K562 (cell line): ENCODE measurements around the gene TECPR2. TPM values are rescaled to one million over a fixed set of nuclear protein-coding genes. Genes with fewer than 3 reads are reported as not detected.
A peak's percentile ranks its signal among the peaks of the same experiment; 100 is the strongest.

Experiments used
- ATAC-seq: fragments of 200-7000 bp; cut with Tn5 transposase; 3 replicates; pipeline ENCODE4 v1.9.1; 2020; ENCODE audit warnings: moderate library complexity
- BruUV-seq: library from RNA; stranded (reverse); fragments of 400-500 nt; replicated peaks from 2 replicates; lab custom pipeline; 2021; lab: Mats Ljungman, UMichigan
- CTCF ChIA-PET: fragments of 300-600 bp; formaldehyde crosslinking; extraction: SDS; loops from one replicate; lab custom pipeline; 2021; ENCODE audit warnings: low intra/inter-chr PET ratio; lab: Yijun Ruan, JAX
- POLR2A ChIA-PET: fragments of 300-600, 350-650 bp; sonication (Branson Sonifier 250); formaldehyde crosslinking; extraction: SDS; loops from one replicate; lab custom pipeline; 2021; ENCODE audit warnings: antibody characterized with exemption, inconsistent platforms; lab: Yijun Ruan, JAX
- DNase-seq, 4 experiments: peaks; one replicate each; pipeline versions ENCODE4 v3.0.0 to v3.0.0-alpha.2; 2011 to 2018; ENCODE audit warnings: low spot score in 3 of 4, mixed read lengths in 3 of 4; ENCODE audit errors: extremely low read depth in 1 of 4
- FAIRE-seq: peaks from 2 replicates; lab custom pipeline; 2011; peaks lifted over from hg19 to GRCh38; lab: Jason Lieb, UNC
- H2AFZ ChIP-seq: 2 replicates; pipeline ENCODE4 v1.6.0; 2011; ENCODE audit warnings: low read depth, low read length, control low read depth, inconsistent platforms
- H3K27ac ChIP-seq: fragments of 200-600 bp; 3 replicates; pipeline ENCODE4 v1.8.0; 2011; ENCODE audit warnings: low read depth, mild to moderate bottlenecking, control low read depth, inconsistent platforms, low read length, moderate library complexity, mixed read lengths; ENCODE audit errors: extremely low read depth
- H3K27me3 ChIP-seq, 2 experiments: fragments of 300-600 bp in 1 of 2; 2 replicates in 1 of 2; 3 replicates in 1 of 2; pipeline versions ENCODE4 v1.6.0 to v1.8.0; 2011; ENCODE audit warnings: inconsistent platforms in 2 of 2, low read length in 2 of 2, mild to moderate bottlenecking in 1 of 2, mixed read lengths in 1 of 2, moderate library complexity in 1 of 2; ENCODE audit not compliant: control insufficient read depth in 2 of 2, insufficient read depth in 2 of 2
- H3K36me3 ChIP-seq: fragments of 300-600 bp; 3 replicates; pipeline ENCODE4 v1.8.0; 2011; ENCODE audit warnings: mild to moderate bottlenecking, low read length, inconsistent platforms; ENCODE audit not compliant: control insufficient read depth, insufficient read depth
- H3K4me1 ChIP-seq, 2 experiments: fragments of 200-600 bp in 1 of 2; replicated peaks in 1 of 2; 2 replicates in 1 of 2; 3 replicates in 1 of 2; pipeline versions ENCODE4 v1.5.1 to v1.8.0; 2011; ENCODE audit warnings: inconsistent platforms in 2 of 2, low read length in 2 of 2, mild to moderate bottlenecking in 1 of 2, mixed read lengths in 1 of 2, moderate library complexity in 1 of 2; ENCODE audit not compliant: control insufficient read depth in 2 of 2, insufficient read depth in 2 of 2
- H3K4me2 ChIP-seq: 2 replicates; pipeline ENCODE4 v1.6.1; 2011; ENCODE audit warnings: low read length, control low read depth, inconsistent platforms, mixed read lengths; ENCODE audit not compliant: insufficient read depth
- H3K4me3 ChIP-seq: fragments of 200-600 bp; sonication (generic), shearing (Covaris generic); 2 replicates; pipeline ENCODE4 v1.5.1; 2016; ENCODE audit warnings: control low read depth, inconsistent platforms
- H3K79me2 ChIP-seq: fragments of 200-600 bp; 3 replicates; pipeline ENCODE4 v1.8.0; 2011; ENCODE audit warnings: low read length, inconsistent platforms; ENCODE audit not compliant: control insufficient read depth, insufficient read depth
- H3K9ac ChIP-seq, 2 experiments: 2 replicates each; pipeline versions ENCODE4 v1.6.0 to v1.6.1; 2011; ENCODE audit warnings: low read depth in 2 of 2, low read length in 2 of 2, control low read depth in 1 of 2, inconsistent platforms in 1 of 2, mild to moderate bottlenecking in 1 of 2, mixed read lengths in 1 of 2; ENCODE audit not compliant: insufficient read depth in 1 of 2
- H3K9me1 ChIP-seq: one replicate; pipeline ENCODE4 v1.6.0; 2011; ENCODE audit warnings: inconsistent platforms, mild to moderate bottlenecking, low read length, moderate library complexity; ENCODE audit not compliant: control insufficient read depth, insufficient read depth
- H3K9me3 ChIP-seq: replicated peaks from 2 replicates; pipeline ENCODE4 v1.5.1; 2011; ENCODE audit warnings: low read depth, low read length, inconsistent platforms; ENCODE audit not compliant: control insufficient read depth, insufficient read depth
- H4K20me1 ChIP-seq: replicated peaks from 2 replicates; pipeline ENCODE4 v1.6.1; 2011; ENCODE audit warnings: low read length, inconsistent platforms, mixed read lengths; ENCODE audit not compliant: control insufficient read depth, insufficient read depth
- BCOR ChIP-seq: fragments of 450-650 bp; IDR thresholded peaks from 2 replicates; pipeline ENCODE4 v1.6.1; 2016
- CEBPB ChIP-seq: fragments of 450-650 bp; IDR thresholded peaks from 2 replicates; pipeline ENCODE4 v1.6.1; 2016; ENCODE audit warnings: missing genetic modification characterization, missing compliant biosample characterization
- CTCF ChIP-seq, 3 experiments: IDR thresholded peaks in 2 of 3; conservative IDR thresholded peaks in 1 of 3; 2 replicates each; pipeline ENCODE4 v1.5.1; 2011 to 2012; ENCODE audit warnings: low read length in 3 of 3, mild to moderate bottlenecking in 3 of 3, control low read depth in 2 of 3, improper control_type of control experiment in 1 of 3, inconsistent platforms in 1 of 3, low read depth in 1 of 3, mixed read lengths in 1 of 3, moderate library complexity in 1 of 3; ENCODE audit not compliant: insufficient read depth in 2 of 3
- CTCFL ChIP-seq: IDR thresholded peaks from 2 replicates; pipeline ENCODE4 v1.6.1; 2011; ENCODE audit warnings: borderline replicate concordance, low read depth, mild to moderate bottlenecking, moderate library complexity, low read length; ENCODE audit not compliant: insufficient read depth, poor library complexity, severe bottlenecking
- HBP1 ChIP-seq: fragments of 450-650 bp; formaldehyde crosslinking; IDR thresholded peaks from 2 replicates; pipeline ENCODE4 v1.4.0; 2022; ENCODE audit warnings: missing genetic modification characterization
- HLTF ChIP-seq: fragments of 450-650 bp; IDR thresholded peaks from 2 replicates; pipeline ENCODE4 v1.6.1; 2016
- NELFE ChIP-seq: IDR thresholded peaks from 2 replicates; pipeline ENCODE4 v1.6.1; 2011; ENCODE audit warnings: mild to moderate bottlenecking; ENCODE audit not compliant: insufficient read depth, insufficient read length
- PML ChIP-seq: IDR thresholded peaks from 2 replicates; pipeline ENCODE4 v1.6.1; 2012; ENCODE audit warnings: low read length, inconsistent platforms
- TRIM28 ChIP-seq: fragments of 450-650 bp; IDR thresholded peaks from 2 replicates; pipeline ENCODE4 v1.6.1; 2017
- ZC3H8 ChIP-seq: fragments of 450-650 bp; IDR thresholded peaks from 2 replicates; pipeline ENCODE4 v1.6.1; 2017
- ZFP91 ChIP-seq: sonication (generic); formaldehyde crosslinking; IDR thresholded peaks from 2 replicates; pipeline ENCODE4 v1.8.0; 2022; ENCODE audit warnings: mild to moderate bottlenecking, missing genetic modification reagents
- ZNF57 ChIP-seq: fragments of 450-650 bp; formaldehyde crosslinking; IDR thresholded peaks from 2 replicates; pipeline ENCODE4 v1.4.0; 2020; ENCODE audit warnings: mild to moderate bottlenecking, moderate library complexity
- WGBS: fragments of 100-300 bp; shearing (Covaris generic); methylation state at CpG from one replicate; pipeline ENCODE4 v1.1.6; 2016; ENCODE audit warnings: low coverage, mixed read lengths; ENCODE audit not compliant: insufficient coverage; ENCODE audit errors: missing lambda C conversion rate; 5-methylcytosine and 5-hydroxymethylcytosine counted together
- in situ Hi-C: fragments of 300-500 bp; cut with MboI; formaldehyde crosslinking; loops from 4 replicates; pipeline ENCODE4 v1.15.0; 2018; ENCODE audit warnings: inconsistent platforms, mixed read lengths
- intact Hi-C: fragments of 100-400 bp; cut with micrococcal nuclease; formaldehyde crosslinking; loops from 2 replicates; pipeline ENCODE4 v1.14.2; 2022
- polyA plus RNA-seq, 8 experiments: library from polyadenylated mRNA; depleted of rRNA in 4 of 8; stranded (reverse) in 5 of 8; unstranded in 3 of 8; fragments of >200 nt; fragmentation: Nextera tagmentation in 2 of 8; fragmentation: Illumina TruSeq in 1 of 8; extraction: Ambion mirVana in 2 of 8; extraction: Trizol in 1 of 8; gene quantifications; 2 replicates each; pipeline versions ENCODE4 v1.2.1 to v1.2.3, GENCODE V29; 2011 to 2014; ENCODE audit warnings: inconsistent platforms in 1 of 8, missing spikeins in 1 of 8
- total RNA-seq, 7 experiments: library from RNA; depleted of rRNA in 6 of 7; stranded (reverse); fragments of >200 nt in 6 of 7; fragmentation: Illumina TruSeq in 2 of 7; extraction: Trizol in 2 of 7; gene quantifications; 2 replicates each; pipeline versions ENCODE4 v1.2.1 to v1.2.3, GENCODE V29; 2011 to 2021; ENCODE audit warnings: low replicate concordance in 1 of 7

TECPR2 gene
- total and polyA plus RNA-seq, 9 of the 15 experiments (the other 6 are each of a cell fraction or from before 2014, with no cell fraction given) = 0.04 to 3.0 (median 0.83) TPM

GRCh38 chr14:102486513-102487203 is 123.9 kb downstream of the TECPR2 start (continued):
- TF ChIP-seq CTCFL (peak; percentile 31), CTCF (IDR thresholded peaks at IDR 0.05 in 2 of 3, conservative IDR thresholded peaks at IDR 0.05 in 1 of 3; ENCODE audit: insufficient read depth in 2 of 3, low read depth in 1 of 3, low read length in 3 of 3) (peak in 2 of 3 experiments; percentile 19 to 36; a peak in 2 of 6 replicates), TRIM28 (no peak)

- ATAC-seq = no peak
- H3K4me3 ChIP-seq = no peak overlapping the region
- no peak for DNase-seq
- H3K27me3 ChIP-seq = no peaks in the 10 kb centered on the region
- no TSS peak for BruUV-seq
- no peaks in the 10 kb centered on the region for H3K36me3 ChIP-seq
- ChIA-PET CTCF (no interaction called here), POLR2A (interaction anchor here (0.6 to 2.9 kb wide), 2 partner anchors 14 to 470 kb away, joined by 3 to 10 read pairs; no protein-coding TSS in a partner anchor)
- H3K9ac ChIP-seq = no peak overlapping the region
- in situ Hi-C loops = no loop called here
- H3K9me1 ChIP-seq = no peaks in the 10 kb centered on the region
- H3K9me3 ChIP-seq = no peaks in the 10 kb centered on the region; the same call in 1 of the 2 replicates
- intact Hi-C loops = no loop called here
- H3K79me2 ChIP-seq = no peaks in the 10 kb centered on the region
- H3K4me2 ChIP-seq = no peak overlapping the region; the same call in 1 of the 2 replicates
- peak overlapping the region; percentile 71 for H2AFZ ChIP-seq
- no peak overlapping the region for H3K27ac ChIP-seq
- no peaks in the 10 kb centered on the region for H4K20me1 ChIP-seq
- no peak for FAIRE-seq
- WGBS = 91% methylated on average over 6 of the region's 7 CpGs
- H3K4me1 ChIP-seq = peaks cover 2 to 4% of the 10 kb centered on the region in 2 experiments; a peak in 1 of 5 replicates
- TF ChIP-seq ZC3H8 (no peak), CEBPB (tag) (0 out of 2 replicates have a peak, but pooled peaks have one; percentile 28), PML (no peak), ZNF57 (no peak), HLTF (no peak), BCOR (no peak), NELFE (no peak), ZFP91 (no peak), HBP1 (CRISPR knock-in tag) (no peak)
Measured at GRCh38 chr14:102487204-102487577, 124.5 kb downstream of the TECPR2 start.
